Neutrophil (primary cell): ENCODE results near the gene ZNF44.
"Not testable (repeated sequence)": the region's sequence is repeated elsewhere in the genome, so short reads cannot be mapped to it uniquely, and the experiment has no call there.

Experiments used
- H3K27ac ChIP-seq: fragments of 200-600 bp; sonication (generic); 2 replicates; pipeline ENCODE4 v1.5.1; 2016; ENCODE audit warnings: mild to moderate bottlenecking, moderate library complexity
- H3K27me3 ChIP-seq: fragments of 200-600 bp; sonication (generic); 2 replicates; pipeline ENCODE4 v1.6.0; 2016; ENCODE audit warnings: mild to moderate bottlenecking
- H3K36me3 ChIP-seq: fragments of 200-600 bp; sonication (generic); 2 replicates; pipeline ENCODE4 v1.5.1; 2017
- H3K4me1 ChIP-seq, 2 experiments: fragments of 200-600 bp in 1 of 2; sonication (generic) in 1 of 2; 1 replicate in 1 of 2; 2 replicates in 1 of 2; pipeline versions ENCODE4 v1.5.1 to v1.6.1; 2013 to 2016; ENCODE audit warnings: low read depth in 1 of 2, low read length in 1 of 2, mild to moderate bottlenecking in 1 of 2, moderate library complexity in 1 of 2; ENCODE audit not compliant: control insufficient read depth in 1 of 2, insufficient read depth in 1 of 2
- H3K4me3 ChIP-seq, 2 experiments: fragments of 200-600 bp in 1 of 2; sonication (generic) in 1 of 2; 1 replicate in 1 of 2; 2 replicates in 1 of 2; pipeline ENCODE4 v1.5.1; 2013 to 2016; ENCODE audit warnings: low read depth in 1 of 2, low read length in 1 of 2, mild to moderate bottlenecking in 1 of 2, moderate library complexity in 1 of 2
- H3K9me3 ChIP-seq: fragments of 200-600 bp; sonication (generic); 2 replicates; pipeline ENCODE4 v1.5.1; 2016
- CTCF ChIP-seq: fragments of 200-600 bp; sonication (generic); IDR thresholded peaks from 2 replicates; pipeline ENCODE4 v1.5.1; 2016; ENCODE audit warnings: antibody characterized with exemption

Gene ZNF44

GRCh38 chr19:12318782-12319413 is 24.2 kb upstream of the ZNF44 start:
- no peaks in the 10 kb centered on the region for H3K4me1 ChIP-seq
- no peak overlapping the region for H3K4me3 ChIP-seq
- TF ChIP-seq CTCF: no peak
- H3K27me3 ChIP-seq: no peaks in the 10 kb centered on the region
- no peak overlapping the region for H3K27ac ChIP-seq
- peaks cover 30% of the 10 kb centered on the region for H3K9me3 ChIP-seq
- H3K36me3 ChIP-seq: no peaks in the 10 kb centered on the region

GRCh38 chr19:12314553-12314952 is 19.9 kb upstream of the ZNF44 start:
- peaks cover 16% of the 10 kb centered on the region for H3K9me3 ChIP-seq
- no peaks in the 10 kb centered on the region for H3K4me1 ChIP-seq
- no peak overlapping the region for H3K27ac ChIP-seq
- H3K36me3 ChIP-seq: no peaks in the 10 kb centered on the region
- no peaks in the 10 kb centered on the region for H3K27me3 ChIP-seq
- H3K4me3 ChIP-seq: no peak overlapping the region
- TF ChIP-seq CTCF: no peak

- not testable (repeated sequence) for H3K9me3 ChIP-seq, H3K27me3 ChIP-seq, H3K27ac ChIP-seq, H3K4me3 ChIP-seq, H3K4me1 ChIP-seq, H3K36me3 ChIP-seq
These were observed 14.2 kb upstream of the ZNF44 start for GRCh38 chr19:12308891-12309290.

- no peaks in the 10 kb centered on the region for H3K27me3 ChIP-seq
- H3K4me3 ChIP-seq: peak overlapping the region; percentile 82 to 84
- peaks cover 10 to 20% of the 10 kb centered on the region in 2 experiments for H3K4me1 ChIP-seq
- no peak for TF ChIP-seq CTCF
- H3K36me3 ChIP-seq: no peaks in the 10 kb centered on the region
- H3K27ac ChIP-seq: peak overlapping the region; percentile 90
- no peaks in the 10 kb centered on the region for H3K9me3 ChIP-seq
These were observed 508 bp upstream of the ZNF44 start for GRCh38 chr19:12295191-12295590.

- TF ChIP-seq CTCF: no peak
- peak overlapping the region; percentile 82 to 84 for H3K4me3 ChIP-seq
- peaks cover 10 to 20% of the 10 kb centered on the region in 2 experiments for H3K4me1 ChIP-seq
- H3K27ac ChIP-seq: peak overlapping the region; percentile 90
- H3K27me3 ChIP-seq: no peaks in the 10 kb centered on the region
- no peaks in the 10 kb centered on the region for H3K36me3 ChIP-seq
- H3K9me3 ChIP-seq: no peaks in the 10 kb centered on the region
These were observed 870 bp downstream of the ZNF44 start for GRCh38 chr19:12293777-12294248.

GRCh38 chr19:12289790-12290065 is 5.0 kb downstream of the ZNF44 start:
- TF ChIP-seq CTCF: no peak
- peaks cover 6% of the 10 kb centered on the region for H3K36me3 ChIP-seq
- no peak overlapping the region for H3K4me3 ChIP-seq
- H3K9me3 ChIP-seq: peaks cover 9% of the 10 kb centered on the region
- peaks cover 10 to 14% of the 10 kb centered on the region in 2 experiments for H3K4me1 ChIP-seq
- no peaks in the 10 kb centered on the region for H3K27me3 ChIP-seq
- no peak overlapping the region for H3K27ac ChIP-seq
